GM06990 (cell line): Measurements from ENCODE around the gene SMYD1.

Source experiments
- DNase-seq: peaks from one replicate; pipeline ENCODE4 v3.0.0-alpha.2; 2011; ENCODE audit not compliant: insufficient read length; ENCODE audit errors: extremely low read depth
- H3K27me3 ChIP-seq: replicated peaks from 2 replicates; pipeline ENCODE4 v1.6.0; 2011; ENCODE audit warnings: low read length; ENCODE audit not compliant: control insufficient read depth, insufficient read depth
- H3K36me3 ChIP-seq: 2 replicates; pipeline ENCODE4 v1.5.1; 2011; ENCODE audit warnings: low read length; ENCODE audit not compliant: control insufficient read depth, insufficient read depth
- H3K4me3 ChIP-seq: replicated peaks from 2 replicates; pipeline ENCODE4 v1.5.1; 2011; ENCODE audit warnings: low read depth, mild to moderate bottlenecking, control low read depth, low read length
- CTCF ChIP-seq: IDR thresholded peaks from 2 replicates; pipeline ENCODE4 v1.5.1; 2011; ENCODE audit warnings: low read length, control low read depth, mild to moderate bottlenecking, inconsistent platforms; ENCODE audit not compliant: insufficient read depth, poor library complexity, severe bottlenecking

The SMYD1 gene

GRCh38 chr2:88117973-88118372, 50.3 kb downstream of the SMYD1 start:
- TF ChIP-seq CTCF: no peak
- no peak overlapping the region for H3K4me3 ChIP-seq
- H3K27me3 ChIP-seq: no peaks in the 10 kb centered on the region; the same call in none of the 2 replicates
- H3K36me3 ChIP-seq: no peaks in the 10 kb centered on the region
- DNase-seq: no peak

DNA sequence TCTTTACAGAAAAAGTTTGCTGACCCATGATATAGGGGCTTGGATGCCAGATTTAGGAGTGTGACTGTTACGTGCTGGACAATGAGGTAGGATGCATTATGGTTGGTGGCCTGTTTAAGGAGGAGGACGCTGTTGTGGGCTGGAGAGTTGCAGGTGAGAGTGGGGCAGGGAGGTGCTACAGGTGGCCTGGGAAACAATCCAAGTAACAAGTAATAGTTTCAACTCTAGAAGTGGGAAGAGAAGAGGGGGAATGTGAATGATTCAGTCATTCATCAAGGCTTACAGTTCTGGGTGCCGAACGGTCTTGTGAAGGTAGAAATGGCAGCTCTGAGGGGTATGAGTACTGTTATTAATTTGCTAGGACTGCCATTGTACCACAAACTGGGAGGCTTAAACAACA, 54.1 kb downstream of the SMYD1 start:
- Histone ChIP-seq H3K27me3 (no peaks in the 10 kb centered on the region; the same call in 1 of the 2 replicates), H3K36me3 (no peaks in the 10 kb centered on the region), H3K4me3 (no peak overlapping the region)
- no peak for TF ChIP-seq CTCF
- DNase-seq: no peak

DNA sequence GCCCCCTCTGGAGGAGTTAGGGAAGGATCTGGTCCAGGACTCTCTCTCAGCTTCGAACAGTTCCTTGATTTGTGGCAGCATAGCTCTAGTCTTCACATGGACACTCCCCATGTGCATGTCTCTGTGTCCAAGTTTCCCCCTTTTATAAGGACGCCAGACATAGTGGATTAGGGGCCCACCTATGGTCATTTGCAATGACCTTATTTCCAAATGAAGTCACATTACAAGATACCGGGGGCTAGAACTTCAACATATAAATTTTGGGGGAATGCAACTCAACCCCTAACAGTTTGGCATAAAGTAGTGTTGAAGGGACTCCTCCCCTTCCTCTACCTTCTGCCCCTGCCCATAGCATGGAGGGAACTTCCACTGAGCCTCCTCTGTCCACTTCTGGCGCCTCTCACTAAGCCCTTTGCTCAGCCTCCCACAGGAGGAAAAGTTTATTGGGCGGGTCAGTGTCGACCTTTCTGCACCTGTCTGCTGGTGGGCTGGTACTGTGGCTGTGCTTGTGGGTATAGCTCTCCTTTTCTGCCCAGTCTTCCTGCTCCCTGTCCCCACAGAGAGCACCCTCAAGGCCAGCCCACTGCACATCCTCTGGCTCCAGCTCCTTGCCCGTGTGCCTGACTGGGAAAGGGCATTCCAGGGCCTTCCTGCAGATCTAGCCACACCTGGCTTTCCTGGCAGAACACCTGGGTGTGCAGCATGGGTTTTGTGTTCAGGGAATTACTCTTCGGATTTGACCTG, 54.7 kb downstream of the SMYD1 start:
- no peaks in the 10 kb centered on the region; the same call in 1 of the 2 replicates for H3K27me3 ChIP-seq

DNA sequence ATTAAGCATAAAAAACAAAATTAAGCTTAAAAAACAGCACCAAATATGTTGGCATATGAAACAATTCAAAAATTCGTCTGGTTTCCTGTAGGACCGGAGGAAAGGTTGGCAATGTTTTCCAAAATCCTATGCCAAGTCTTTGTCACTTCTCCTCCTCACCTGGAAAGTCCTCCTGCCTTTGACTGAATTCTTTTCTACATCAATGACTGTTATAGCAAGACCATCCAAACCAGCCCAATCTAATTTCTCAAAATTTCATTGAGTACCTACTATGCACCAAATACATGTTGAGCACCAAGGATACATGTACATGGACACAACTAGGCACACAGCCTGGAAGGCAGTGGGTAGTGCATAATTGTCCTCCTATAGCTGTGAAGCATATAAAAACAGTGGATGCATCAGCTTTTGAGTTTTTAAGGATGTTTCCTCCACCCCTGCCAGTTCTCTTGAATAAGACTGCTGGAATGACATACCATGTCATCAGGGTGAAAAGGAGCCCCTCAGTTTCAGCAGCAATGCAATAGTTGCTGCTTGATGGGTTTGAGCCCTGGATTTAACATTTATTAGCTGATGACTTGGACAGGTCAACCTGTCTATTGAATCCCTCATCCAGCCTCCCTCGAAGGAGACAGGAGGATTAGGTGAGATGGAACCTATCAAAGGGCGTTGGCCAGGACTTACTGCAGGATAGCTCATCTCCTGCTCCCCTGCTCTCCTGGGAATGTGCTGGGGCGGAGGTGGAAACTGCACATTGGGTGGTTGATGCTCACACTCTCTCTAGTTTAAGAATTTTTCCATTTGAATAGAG, 55.7 kb downstream of the SMYD1 start:
- no peak for DNase-seq
- Histone ChIP-seq H3K36me3 (no peaks in the 10 kb centered on the region), H3K27me3 (no peaks in the 10 kb centered on the region; the same call in 1 of the 2 replicates), H3K4me3 (no peak overlapping the region)
- no peak for TF ChIP-seq CTCF

More for the DNA sequence above, 54.7 kb downstream of the SMYD1 start:
- TF ChIP-seq CTCF: no peak
- no peak for DNase-seq
- Histone ChIP-seq H3K4me3 (no peak overlapping the region), H3K36me3 (no peaks in the 10 kb centered on the region)

- no peaks in the 10 kb centered on the region for H3K36me3 ChIP-seq
- no peak overlapping the region for H3K4me3 ChIP-seq
- no peak for TF ChIP-seq CTCF
- no peaks in the 10 kb centered on the region; the same call in 1 of the 2 replicates for H3K27me3 ChIP-seq
- no peak for DNase-seq
These were observed 56.6 kb downstream of the SMYD1 start for GRCh38 chr2:88123975-88124917.
